Activated B cell treated with CpG ODN at 0.5 μM for 24 hours (primary cell): ENCODE results near the gene HMG20A. TPM values are rescaled to one million over a fixed set of nuclear protein-coding genes. Genes with fewer than 3 reads are reported as not detected.

ENCODE experiments used
- ATAC-seq: fragments of 200-7000 bp; cut with Tn5 transposase; one replicate; pipeline ENCODE4 v1.10.0; 2021; ENCODE audit warnings: low read depth, mild to moderate bottlenecking, moderate library complexity
- CTCF ChIA-PET: fragments of 350-600 bp; sonication (Branson Sonifier 250); formaldehyde crosslinking; loops from one replicate; lab custom pipeline; 2021; ENCODE audit warnings: antibody characterized with exemption; lab: Charles Lee
- POLR2A ChIA-PET: fragments of 350-600 bp; sonication (Branson Sonifier 250); formaldehyde crosslinking; loops from one replicate; lab custom pipeline; 2021; ENCODE audit warnings: antibody characterized with exemption; lab: Charles Lee
- DNase-seq: peaks from one replicate; pipeline ENCODE4 v3.0.0; 2022
- H3K27ac Mint-ChIP-seq: one replicate; pipeline ENCODE4 v1.8.0; 2020; ENCODE audit warnings: mixed read lengths
- H3K27me3 Mint-ChIP-seq: one replicate; pipeline ENCODE4 v1.8.0; 2021; ENCODE audit warnings: mixed read lengths
- H3K36me3 Mint-ChIP-seq: one replicate; pipeline ENCODE4 v1.8.0; 2021; ENCODE audit warnings: low read depth, mixed read lengths
- H3K4me1 Mint-ChIP-seq: one replicate; pipeline ENCODE4 v1.8.0; 2021; ENCODE audit warnings: mixed read lengths
- H3K4me3 Mint-ChIP-seq: one replicate; pipeline ENCODE4 v1.8.0; 2020; ENCODE audit warnings: mild to moderate bottlenecking, mixed read lengths
- H3K9me3 Mint-ChIP-seq: one replicate; pipeline ENCODE4 v1.8.0; 2020; ENCODE audit warnings: mixed read lengths
- intact Hi-C: fragments of 100-400 bp; cut with micrococcal nuclease; formaldehyde crosslinking; loops from one replicate; pipeline ENCODE4 v1.15.1; 2024
- total RNA-seq: library from RNA; stranded (reverse); gene quantifications from 2 replicates; pipeline ENCODE4 v1.2.3, GENCODE V29; 2022
- TF ChIP-seq, protein P1 (sequence below): fragments of 200-600 bp; IDR thresholded peaks from one replicate; pipeline ENCODE4 v1.8.0; 2022; ENCODE audit warnings: antibody characterized with exemption, mild to moderate bottlenecking

The HMG20A gene
- total RNA-seq, 1 donor from 2014 or later = 53.9 TPM

DNA sequence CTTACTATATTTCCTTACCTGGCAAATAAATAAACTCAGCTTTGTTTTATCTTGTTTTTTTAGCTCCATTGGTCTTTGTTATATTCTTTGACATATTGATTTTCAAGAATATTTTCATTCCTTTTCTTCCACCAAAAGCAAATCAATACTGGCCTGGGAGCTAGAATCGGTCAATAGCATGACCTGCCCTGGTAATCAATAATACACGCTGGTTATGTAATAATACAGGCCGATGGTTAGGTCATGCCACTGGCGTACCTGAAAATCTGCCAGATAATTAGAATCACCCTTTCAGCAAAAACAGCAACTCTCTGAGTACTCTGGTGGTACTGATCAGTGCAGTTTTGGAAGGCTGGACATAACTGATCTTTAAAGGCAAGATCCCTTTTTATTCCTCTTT lies 40.7 kb upstream of the HMG20A start:
- ChIA-PET POLR2A (no interaction called here), CTCF (interaction anchor here (0.9 kb wide), 1 partner anchor 41 kb away, joined by 3 read pairs; no protein-coding TSS in a partner anchor)
- Mint-ChIP-seq H3K9me3 (no peaks in the 10 kb centered on the region), H3K4me1 (peaks cover 15% of the 10 kb centered on the region), H3K27me3 (no peaks in the 10 kb centered on the region), H3K4me3 (no peak overlapping the region), H3K36me3 (no peaks in the 10 kb centered on the region), H3K27ac (no peak overlapping the region)
- ATAC-seq (no peak), DNase-seq (no peak)
- TF ChIP-seq, protein P1, sequence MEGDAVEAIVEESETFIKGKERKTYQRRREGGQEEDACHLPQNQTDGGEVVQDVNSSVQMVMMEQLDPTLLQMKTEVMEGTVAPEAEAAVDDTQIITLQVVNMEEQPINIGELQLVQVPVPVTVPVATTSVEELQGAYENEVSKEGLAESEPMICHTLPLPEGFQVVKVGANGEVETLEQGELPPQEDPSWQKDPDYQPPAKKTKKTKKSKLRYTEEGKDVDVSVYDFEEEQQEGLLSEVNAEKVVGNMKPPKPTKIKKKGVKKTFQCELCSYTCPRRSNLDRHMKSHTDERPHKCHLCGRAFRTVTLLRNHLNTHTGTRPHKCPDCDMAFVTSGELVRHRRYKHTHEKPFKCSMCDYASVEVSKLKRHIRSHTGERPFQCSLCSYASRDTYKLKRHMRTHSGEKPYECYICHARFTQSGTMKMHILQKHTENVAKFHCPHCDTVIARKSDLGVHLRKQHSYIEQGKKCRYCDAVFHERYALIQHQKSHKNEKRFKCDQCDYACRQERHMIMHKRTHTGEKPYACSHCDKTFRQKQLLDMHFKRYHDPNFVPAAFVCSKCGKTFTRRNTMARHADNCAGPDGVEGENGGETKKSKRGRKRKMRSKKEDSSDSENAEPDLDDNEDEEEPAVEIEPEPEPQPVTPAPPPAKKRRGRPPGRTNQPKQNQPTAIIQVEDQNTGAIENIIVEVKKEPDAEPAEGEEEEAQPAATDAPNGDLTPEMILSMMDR = no peak
- intact Hi-C loops = no loop called here

DNA sequence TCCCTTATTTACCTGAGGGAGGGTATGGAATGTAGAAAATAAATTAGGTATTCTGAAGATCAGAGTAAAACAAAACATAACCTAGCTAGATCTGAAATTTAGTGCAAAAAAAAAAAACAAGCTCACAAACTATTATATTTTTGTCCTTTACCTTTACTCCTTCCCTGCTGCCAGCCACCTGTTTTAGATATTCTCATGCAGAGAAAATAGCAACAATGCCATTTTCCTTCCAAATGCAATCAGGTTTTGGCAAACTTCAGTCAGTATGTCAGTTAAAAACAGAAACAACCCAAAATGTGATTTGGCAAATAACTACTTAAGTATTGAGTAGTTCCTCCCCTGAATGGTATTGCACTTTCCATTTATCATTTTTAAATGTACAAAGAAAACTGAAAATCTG lies 36.6 kb upstream of the HMG20A start:
- DNase-seq (no peak), ATAC-seq (no peak)
- intact Hi-C loops = no loop called here
- Mint-ChIP-seq H3K27ac (no peak overlapping the region), H3K36me3 (no peaks in the 10 kb centered on the region), H3K27me3 (no peaks in the 10 kb centered on the region), H3K4me3 (no peak overlapping the region), H3K9me3 (no peaks in the 10 kb centered on the region), H3K4me1 (peaks cover 32% of the 10 kb centered on the region)
- CTCF ChIA-PET = no interaction called here
- POLR2A ChIA-PET = no interaction called here
- TF ChIP-seq, protein P1 = no peak

DNA sequence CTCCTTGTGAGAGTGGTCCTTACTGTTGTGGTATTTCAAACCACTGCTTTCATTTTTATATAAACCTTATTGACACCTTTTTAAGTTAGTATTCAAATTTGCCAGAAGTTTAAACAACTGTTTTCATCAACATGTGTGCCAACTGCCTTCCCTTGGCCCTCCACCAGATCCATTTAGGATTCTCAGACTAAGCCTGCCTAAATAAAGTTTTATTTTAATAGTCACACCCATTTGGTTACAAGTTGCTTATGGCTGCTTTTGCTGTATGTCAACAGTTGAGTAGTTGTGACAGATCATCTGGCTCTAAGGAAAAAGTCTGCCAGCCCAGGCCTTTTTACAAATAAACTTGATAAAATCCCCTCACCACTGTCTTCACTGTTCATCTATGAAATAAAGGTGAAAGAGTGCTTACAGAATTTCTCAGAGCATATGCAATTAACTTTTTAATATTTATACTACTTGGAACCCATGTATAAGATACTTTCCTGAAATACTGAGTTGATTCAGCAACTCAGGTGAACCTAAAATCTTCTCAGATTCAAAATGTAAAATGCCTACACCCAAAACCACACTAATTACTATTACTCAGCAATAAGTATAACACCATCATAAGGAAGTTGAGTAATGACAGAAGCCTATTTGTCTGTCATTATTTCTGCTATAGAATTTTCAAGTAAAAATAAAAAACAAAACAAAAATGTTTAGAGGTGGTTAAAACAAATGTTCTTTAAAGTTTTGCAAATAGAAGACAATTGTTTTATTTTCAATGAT lies 35.9 kb upstream of the HMG20A start:
- intact Hi-C loops = no loop called here
- H3K4me1 Mint-ChIP-seq = peaks cover 39% of the 10 kb centered on the region
- CTCF ChIA-PET = no interaction called here
- H3K27me3 Mint-ChIP-seq = no peaks in the 10 kb centered on the region
- no peak for ATAC-seq
- no peak overlapping the region for H3K27ac Mint-ChIP-seq
- DNase-seq = no peak
- TF ChIP-seq, protein P1 = no peak
- no peak overlapping the region for H3K4me3 Mint-ChIP-seq
- no peaks in the 10 kb centered on the region for H3K36me3 Mint-ChIP-seq
- POLR2A ChIA-PET = no interaction called here
- H3K9me3 Mint-ChIP-seq = no peaks in the 10 kb centered on the region

DNA sequence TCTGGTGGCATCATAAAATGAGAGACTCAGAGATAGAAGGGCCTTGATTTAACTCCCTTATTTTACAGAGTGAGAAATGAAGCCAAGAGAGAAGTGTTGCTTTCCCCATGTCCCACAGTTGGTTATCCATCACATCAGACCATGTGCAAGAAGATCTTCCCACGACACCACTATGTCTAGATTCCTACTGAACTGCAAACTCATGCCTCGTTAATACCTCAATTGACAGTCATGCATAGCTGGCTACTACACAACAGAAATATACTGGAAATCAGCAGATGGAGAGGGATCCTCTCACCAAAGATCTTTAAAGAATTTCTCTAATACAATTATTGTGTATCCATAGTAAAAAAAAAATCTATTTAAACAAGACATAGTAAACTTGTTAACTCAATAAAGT lies 34.1 kb upstream of the HMG20A start:
- no peak for DNase-seq
- ATAC-seq = no peak
- no peaks in the 10 kb centered on the region for H3K27me3 Mint-ChIP-seq
- peaks cover 51% of the 10 kb centered on the region for H3K4me1 Mint-ChIP-seq
- TF ChIP-seq, protein P1 = no peak
- POLR2A ChIA-PET = no interaction called here
- H3K4me3 Mint-ChIP-seq = no peak overlapping the region
- CTCF ChIA-PET = no interaction called here
- H3K9me3 Mint-ChIP-seq = no peaks in the 10 kb centered on the region
- intact Hi-C loops = no loop called here
- no peak overlapping the region for H3K27ac Mint-ChIP-seq
- no peaks in the 10 kb centered on the region for H3K36me3 Mint-ChIP-seq

DNA sequence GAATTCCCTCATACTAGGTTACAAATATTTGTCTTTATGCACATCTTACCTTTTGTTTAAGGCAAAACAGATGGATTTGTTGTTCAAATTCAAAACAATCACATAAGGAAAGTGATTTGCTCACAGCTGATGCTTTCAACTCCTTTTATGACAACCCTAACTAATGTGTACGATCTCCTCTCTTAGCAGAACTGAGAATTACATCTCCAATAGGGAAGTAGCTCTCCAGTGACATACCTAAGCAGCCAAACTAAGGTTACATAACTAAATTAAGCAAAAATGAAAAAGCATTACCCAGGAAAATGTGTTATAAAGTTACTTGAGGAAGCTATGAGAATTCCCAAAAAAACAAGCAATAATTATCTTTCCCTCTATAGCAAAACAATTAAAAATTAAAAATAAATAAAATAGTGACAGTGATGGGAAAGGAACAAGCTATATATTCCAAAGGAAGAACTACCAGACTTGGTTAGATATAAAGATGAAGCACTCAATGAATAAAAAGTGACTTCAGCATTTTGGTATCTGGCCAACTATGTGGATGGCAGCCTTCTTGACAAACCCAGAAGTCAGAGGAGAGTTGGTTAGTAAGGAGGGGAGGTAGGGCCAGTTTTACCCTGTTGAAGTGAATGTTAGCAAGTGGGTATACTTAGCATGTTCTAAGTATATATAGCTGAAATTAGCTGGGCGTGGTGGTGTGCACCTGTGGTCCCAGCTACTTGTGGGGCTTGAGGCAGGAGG lies 33.2 kb upstream of the HMG20A start:
- H3K4me1 Mint-ChIP-seq = peaks cover 53% of the 10 kb centered on the region
- H3K27ac Mint-ChIP-seq = no peak overlapping the region
- ATAC-seq (no peak), DNase-seq (no peak)
- ChIA-PET POLR2A (interaction anchor here (0.7 kb wide), 1 partner anchor 19 kb away, joined by 5 read pairs; no protein-coding TSS in a partner anchor), CTCF (no interaction called here)
- intact Hi-C loops = no loop called here
- H3K9me3 Mint-ChIP-seq = no peaks in the 10 kb centered on the region
- H3K4me3 Mint-ChIP-seq = no peak overlapping the region
- H3K36me3 Mint-ChIP-seq = no peaks in the 10 kb centered on the region
- H3K27me3 Mint-ChIP-seq = no peaks in the 10 kb centered on the region
- TF ChIP-seq, protein P1 = no peak
